HG02970 (cell line): Measurements from ENCODE around the gene DHX32.

Experiments used
- ATAC-seq: cut with Tn5 transposase; IDR thresholded peaks from one replicate; pipeline ENCODE4 v1.9.1; 2021; ENCODE audit warnings: mild to moderate bottlenecking, moderate library complexity, moderate number of reproducible peaks; ENCODE audit not compliant: unreplicated experiment, low FRiP score

Gene DHX32

DNA sequence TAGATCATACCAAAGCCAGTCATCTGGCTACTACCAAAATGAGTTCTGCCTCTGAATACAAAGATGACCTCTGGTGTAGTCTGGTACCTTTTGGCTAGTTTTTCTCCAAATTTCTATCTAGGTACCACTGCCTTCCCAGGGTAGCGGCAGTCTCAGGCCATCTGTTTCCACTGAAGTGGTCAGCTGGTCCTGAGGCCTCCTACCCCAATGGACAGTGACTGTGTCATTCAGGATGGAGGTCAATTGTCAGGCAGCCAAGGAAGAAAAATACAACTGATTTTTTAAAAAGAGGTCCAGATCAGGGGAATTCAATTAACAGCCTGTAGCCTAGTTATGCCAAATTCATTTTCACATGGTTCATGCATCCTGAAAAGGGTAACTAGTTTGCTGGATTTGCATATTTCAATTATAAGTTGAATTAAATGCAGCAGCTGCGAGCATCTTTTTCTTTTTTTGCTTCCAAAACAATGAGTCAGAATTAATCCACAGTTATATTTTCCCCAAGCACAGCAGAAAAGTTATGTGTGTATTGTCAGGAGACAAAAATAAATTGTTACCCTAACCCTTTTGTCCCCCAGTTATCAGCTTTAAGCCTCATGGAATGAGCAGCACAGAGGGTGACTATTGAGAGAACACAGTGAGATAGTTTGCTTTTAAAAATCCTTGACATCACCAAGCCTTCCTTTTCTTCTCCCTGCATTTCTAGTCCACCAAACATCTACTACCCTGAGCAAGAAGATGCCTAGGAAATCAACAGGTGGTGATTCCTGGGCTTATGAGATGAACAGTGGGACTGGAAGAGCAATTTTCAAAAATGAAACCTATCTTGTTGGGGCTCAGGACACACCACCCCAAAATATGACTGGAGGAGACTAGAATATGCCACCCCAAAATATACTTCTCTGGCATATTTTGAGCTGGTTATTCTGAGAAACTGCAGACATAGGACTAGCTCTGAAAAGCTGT is 30.0 kb downstream of the DHX32 start:
- no peak for ATAC-seq

DNA sequence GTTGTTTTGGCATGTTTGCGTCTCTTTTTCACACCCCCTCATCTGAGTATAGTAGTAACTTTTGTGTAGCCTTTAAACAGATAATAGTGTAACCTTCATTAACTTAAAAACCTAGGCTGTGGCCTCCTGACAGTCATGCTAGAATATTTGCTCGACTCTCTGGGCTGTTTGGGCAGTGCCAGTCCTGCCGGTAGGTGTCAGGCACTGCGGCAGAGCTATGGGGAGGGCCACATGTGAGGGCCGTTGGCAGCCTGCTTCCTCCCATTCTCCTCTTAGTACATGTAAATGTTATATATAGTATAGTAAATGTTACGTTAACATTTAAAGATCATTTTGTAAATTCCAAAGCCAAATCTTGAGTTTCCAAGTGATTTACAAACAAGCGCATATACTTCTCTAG is 31.6 kb downstream of the DHX32 start:
- no peak for ATAC-seq

DNA sequence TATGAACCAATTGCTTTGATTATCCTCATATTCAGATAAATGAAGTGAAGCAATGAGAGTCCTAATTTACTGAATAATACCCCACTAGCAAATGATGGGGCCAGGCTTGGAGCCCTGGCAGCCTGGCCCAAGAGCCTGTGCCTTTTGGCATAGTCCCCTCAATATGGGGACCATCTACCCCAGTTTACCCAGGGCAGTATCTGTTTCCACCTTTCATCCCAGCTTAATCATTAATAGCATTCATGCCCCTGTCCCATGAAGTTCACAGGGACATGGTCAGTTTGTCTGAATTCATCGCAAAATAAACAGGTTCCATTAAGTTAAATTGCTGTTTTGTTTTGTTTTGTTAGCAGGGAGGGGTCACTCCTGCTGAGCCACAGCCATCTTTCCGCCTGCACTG is 32.2 kb downstream of the DHX32 start:
- ATAC-seq, result no peak

DNA sequence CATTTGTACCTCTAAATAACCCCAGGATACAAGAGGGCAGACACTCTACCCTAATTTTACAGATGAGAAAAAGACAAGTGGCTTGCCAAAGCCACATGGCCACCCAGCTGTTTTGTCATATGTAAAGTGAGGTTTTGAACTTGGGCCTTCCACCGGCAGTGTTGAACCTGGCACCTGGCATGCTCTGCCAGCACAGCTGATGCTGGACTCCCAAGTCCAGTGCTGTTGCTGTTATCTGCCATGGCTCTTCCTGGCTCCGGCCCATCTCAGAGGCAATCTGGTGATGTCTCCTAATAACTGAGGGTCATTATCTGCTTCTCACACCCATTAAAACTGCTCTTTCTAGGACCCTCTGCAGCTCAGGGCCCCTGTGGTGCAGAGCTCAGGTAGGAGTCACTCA is 32.7 kb downstream of the DHX32 start:
- no peak for ATAC-seq

GRCh38 chr10:125846894-125847293 is 34.2 kb downstream of the DHX32 start:
- no peak for ATAC-seq

DNA sequence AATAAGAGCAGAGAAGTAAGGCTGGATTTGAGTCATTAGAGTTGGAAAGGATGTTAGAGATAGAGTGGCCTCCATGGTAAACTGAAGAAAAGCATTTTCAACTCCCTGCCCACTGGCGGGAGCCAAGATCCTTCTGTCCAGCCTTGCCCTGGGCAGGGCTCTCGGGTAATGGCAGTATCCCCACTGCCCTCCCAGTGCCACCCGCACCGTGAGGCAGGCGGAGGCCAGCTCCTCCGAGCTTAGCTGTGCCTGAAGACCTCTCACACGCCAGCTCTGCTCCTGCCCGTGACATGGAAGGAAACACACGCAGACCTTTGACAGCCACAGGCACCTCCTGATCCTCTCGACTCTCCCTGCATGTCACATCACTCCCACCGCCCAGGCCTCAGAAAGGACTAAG is 35.5 kb downstream of the DHX32 start:
- no peak for ATAC-seq

GRCh38 chr10:125844751-125845221 is 36.3 kb downstream of the DHX32 start:
- ATAC-seq, result no peak

DNA sequence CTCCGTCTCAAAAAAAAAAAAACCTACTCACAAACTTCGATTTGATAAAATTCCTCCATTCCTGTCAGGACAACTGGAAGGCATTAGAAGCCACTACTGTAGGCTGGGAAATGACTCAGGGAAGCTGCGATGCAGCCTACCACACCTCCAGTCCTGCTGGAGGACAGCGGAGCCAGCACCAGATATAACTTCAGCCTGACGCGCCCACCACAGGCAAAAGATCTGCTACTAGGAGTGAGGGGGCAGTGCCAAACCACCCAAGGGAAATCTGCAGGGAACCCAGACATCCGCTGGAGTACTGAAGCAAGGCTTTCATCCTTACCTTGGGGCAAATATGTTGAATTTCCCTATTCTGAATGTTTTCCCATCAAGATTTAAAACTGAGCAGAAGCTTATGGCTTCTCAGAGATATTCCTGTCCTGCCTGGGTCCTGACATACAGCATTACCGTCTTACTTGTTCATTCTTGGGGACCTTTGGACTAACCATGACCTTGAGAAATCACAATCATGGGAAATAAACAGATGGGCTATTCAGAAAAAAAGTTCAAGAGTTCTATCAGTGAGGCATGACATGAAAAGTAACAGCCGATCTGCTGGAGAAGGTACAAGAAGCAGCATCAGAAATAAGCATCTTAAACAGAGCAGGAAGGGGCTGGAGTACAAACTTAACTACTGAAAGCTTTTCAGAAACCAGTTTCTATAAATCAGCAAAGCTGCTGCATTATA is 37.3 kb downstream of the DHX32 start:
- ATAC-seq, result no peak

GRCh38 chr10:125840955-125841354 is 40.1 kb downstream of the DHX32 start:
- no peak for ATAC-seq

GRCh38 chr10:125840406-125840805 is 40.7 kb downstream of the DHX32 start:
- no peak for ATAC-seq

DNA sequence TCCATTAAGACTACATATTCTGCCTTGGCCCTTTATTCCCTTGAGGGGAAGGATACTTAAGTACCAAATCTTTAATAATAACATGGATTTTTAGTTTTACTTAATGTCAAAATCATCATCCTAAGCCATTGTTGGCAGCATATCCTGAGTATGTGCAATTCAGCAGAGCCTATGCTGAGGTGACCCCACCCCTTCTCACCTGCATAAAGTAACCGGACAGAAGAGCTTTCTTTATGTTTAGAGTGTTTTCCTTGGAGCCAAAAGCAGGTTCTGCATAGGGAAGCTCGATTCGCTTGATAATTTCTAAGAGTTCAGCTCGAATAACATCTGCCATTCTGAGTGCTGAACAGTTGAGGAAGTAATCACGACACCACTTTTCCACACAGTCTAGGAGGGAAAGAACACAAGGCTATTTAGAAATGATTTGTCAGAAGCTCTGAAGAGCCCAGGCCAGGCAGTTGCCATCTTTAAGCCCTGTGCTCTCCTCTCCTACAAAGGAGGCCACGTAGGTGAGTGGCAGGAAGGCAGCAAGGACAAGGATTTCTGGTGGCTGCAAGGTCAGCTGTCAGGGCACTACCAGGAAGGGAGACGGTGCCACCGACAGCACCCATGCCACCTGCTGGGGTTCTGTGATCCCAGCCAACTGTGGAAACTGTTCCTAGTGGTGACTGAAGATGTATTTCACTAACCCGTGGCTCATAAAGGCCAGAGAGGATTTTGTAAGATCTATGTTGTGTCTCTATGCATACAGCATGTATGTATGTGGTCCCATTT is 42.1 kb downstream of the DHX32 start:
- no peak for ATAC-seq

GRCh38 chr10:125836746-125837145 is 44.3 kb downstream of the DHX32 start:
- no peak for ATAC-seq

DNA sequence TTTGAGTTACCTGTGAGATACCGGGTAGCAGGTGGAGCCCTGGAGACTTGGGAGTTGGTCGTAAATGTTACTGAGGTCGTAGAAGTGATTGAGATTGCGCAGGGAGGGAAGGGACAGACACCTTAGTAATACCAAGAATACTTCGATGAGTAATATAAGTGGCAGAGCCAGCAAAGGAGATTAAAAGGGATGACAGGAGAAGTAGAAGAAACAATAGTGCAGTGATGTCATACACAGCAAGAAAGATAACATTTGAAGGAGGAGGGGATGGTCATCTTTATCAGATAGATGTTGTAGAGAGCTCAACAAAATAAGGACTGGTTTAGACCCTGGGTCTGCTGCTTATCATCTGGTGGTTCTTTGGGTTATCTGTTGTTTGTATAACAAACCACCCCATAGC is 52.8 kb downstream of the DHX32 start:
- ATAC-seq, result no peak

- no peak for ATAC-seq
Measured at GRCh38 chr10:125827133-125827532, 54.0 kb downstream of the DHX32 start.

- no peak for ATAC-seq
Measured at GRCh38 chr10:125824736-125825135, 56.4 kb downstream of the DHX32 start.

- peak; percentile 1 for ATAC-seq
Measured at GRCh38 chr10:125823663-125824251, 57.3 kb downstream of the DHX32 start.

- peak; percentile 86 for ATAC-seq
Measured at GRCh38 chr10:125822878-125823662, 58.0 kb downstream of the DHX32 start, which contains the start of the genes BCCIP and UROS. BCCIP (plus strand) TSS chr10:125823546; CDS start chr10:125823558, 12 bp downstream. UROS (minus strand) TSS chr10:125823258; CDS start chr10:125816499, 6,759 bp downstream.

DNA sequence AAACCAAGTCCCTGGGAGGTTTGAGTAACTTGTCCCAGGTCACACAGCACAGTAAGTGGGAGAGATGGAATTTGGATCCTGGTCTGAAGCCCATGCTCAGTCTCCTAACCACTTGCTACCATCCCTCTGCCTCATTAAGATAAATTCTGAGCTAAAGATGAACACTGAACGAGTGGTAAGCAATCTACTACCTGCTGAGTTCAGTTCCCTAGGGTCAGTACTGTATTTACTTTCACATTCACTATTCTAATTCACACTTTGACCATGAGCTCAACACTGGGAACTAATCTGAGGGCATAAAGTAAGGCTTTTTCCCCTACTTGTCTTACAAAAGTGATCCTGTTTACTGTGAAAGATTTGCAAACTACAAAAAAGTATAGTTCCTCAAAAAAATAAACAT is 60.4 kb downstream of the DHX32 start:
- no peak for ATAC-seq

- ATAC-seq, result no peak
Measured at GRCh38 chr10:125817337-125817946, 63.6 kb downstream of the DHX32 start.
